Effector memory CD8-positive, alpha-beta T cell (primary cell): ENCODE measurements around the gene SH3D19.
"Not testable (repeated sequence)": the region's sequence is repeated elsewhere in the genome, so short reads cannot be mapped to it uniquely, and the experiment has no call there.

Experiments
- ATAC-seq: fragments of 150-1000 bp; cut with Tn5 transposase; replicated peaks from 2 replicates; pipeline ENCODE4 v1.10.0; 2021; ENCODE audit warnings: mild to moderate bottlenecking, moderate library complexity
- DNase-seq, 3 experiments: peaks; one replicate each; pipeline ENCODE4 v3.0.0; 2021
- H3K27ac Mint-ChIP-seq, 2 donors: one replicate each; pipeline ENCODE4 v1.8.0; 2022; ENCODE audit warnings: mild to moderate bottlenecking in 2 of 2, mixed read lengths in 2 of 2, moderate library complexity in 2 of 2
- H3K27me3 Mint-ChIP-seq, 2 donors: one replicate each; pipeline ENCODE4 v1.8.0; 2022; ENCODE audit warnings: mixed read lengths in 2 of 2
- H3K36me3 Mint-ChIP-seq: one replicate; pipeline ENCODE4 v1.8.0; 2022; ENCODE audit warnings: mild to moderate bottlenecking, moderate library complexity, mixed read lengths; ENCODE audit not compliant: insufficient read depth
- H3K4me1 Mint-ChIP-seq, 2 donors: one replicate each; pipeline ENCODE4 v1.8.0; 2022; ENCODE audit warnings: low read depth in 2 of 2, mixed read lengths in 2 of 2
- H3K4me3 Mint-ChIP-seq, 2 donors: one replicate each; pipeline ENCODE4 v1.8.0; 2022; ENCODE audit warnings: mild to moderate bottlenecking in 2 of 2, mixed read lengths in 2 of 2, moderate library complexity in 2 of 2
- H3K9me3 Mint-ChIP-seq, 2 donors: one replicate each; pipeline ENCODE4 v1.8.0; 2022; ENCODE audit warnings: mixed read lengths in 2 of 2

Gene SH3D19

DNA sequence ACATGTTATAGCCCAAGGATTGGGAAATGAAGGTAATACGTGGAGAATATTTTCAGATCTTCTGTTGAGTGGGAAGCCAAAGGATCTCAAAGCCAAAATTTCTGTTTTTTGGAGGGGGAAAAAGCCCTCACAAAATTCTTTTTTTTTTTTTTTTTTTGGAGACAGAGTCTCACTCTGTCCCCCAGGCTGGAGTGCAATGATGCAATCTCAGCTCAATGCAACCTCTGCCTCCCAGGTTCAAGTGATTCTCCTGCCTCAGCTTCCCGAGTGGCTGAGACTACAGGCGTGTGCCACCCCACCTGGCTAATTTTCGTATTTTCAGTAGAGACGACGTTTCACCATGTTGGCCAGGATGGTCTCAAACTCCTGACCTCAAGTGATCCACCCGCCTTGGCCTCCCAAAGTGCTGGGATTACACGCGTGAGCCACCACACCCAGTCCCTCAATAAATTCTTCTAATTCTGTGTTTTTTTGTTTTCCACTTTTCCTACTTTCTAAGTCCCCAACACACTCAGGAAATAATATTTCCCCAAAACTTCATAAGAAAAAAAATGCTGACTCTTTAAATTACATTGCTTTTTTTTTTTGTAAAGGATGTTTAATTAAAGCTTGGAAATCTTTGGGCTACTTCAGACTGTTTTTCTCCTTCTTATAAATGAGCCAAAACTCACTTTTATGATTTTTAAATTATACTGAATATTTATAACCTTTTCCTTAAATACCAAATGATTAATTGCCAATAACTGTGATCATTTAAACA is 174.4 kb downstream of the SH3D19 start:
- H3K4me1 Mint-ChIP-seq: peaks cover 0 to 1% of the 10 kb centered on the region in 2 donors
- no peak overlapping the region for H3K27ac Mint-ChIP-seq

DNA sequence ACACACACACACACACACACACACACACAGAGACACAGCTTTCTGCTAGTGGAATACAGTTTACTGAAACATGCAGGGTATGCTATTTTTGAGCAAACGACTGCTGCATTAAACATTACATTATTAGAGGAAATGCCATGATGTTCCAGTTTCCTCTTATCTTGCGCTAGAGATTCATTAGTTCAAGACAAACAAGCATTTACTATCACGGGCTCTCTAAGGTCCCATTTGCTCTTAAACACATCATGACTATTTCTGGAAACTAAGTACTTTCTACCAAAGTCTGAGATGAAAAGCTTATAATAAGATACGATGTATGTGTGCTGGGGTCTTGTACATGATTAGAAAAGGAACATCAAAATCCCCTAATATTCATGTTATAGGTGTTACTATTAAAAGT is 177.1 kb downstream of the SH3D19 start:
- no peak for ATAC-seq
- DNase-seq: no peak
- Mint-ChIP-seq H3K9me3 (no peaks in the 10 kb centered on the region), H3K4me1 (peaks cover 0 to 1% of the 10 kb centered on the region in 2 donors), H3K27ac (no peak overlapping the region), H3K36me3 (no peaks in the 10 kb centered on the region), H3K4me3 (no peak overlapping the region), H3K27me3 (peaks cover 0 to 6% of the 10 kb centered on the region in 2 donors)

More for the DNA sequence above, 174.4 kb downstream of the SH3D19 start:
- H3K4me3 Mint-ChIP-seq: no peak overlapping the region
- DNase-seq: no peak
- no peaks in the 10 kb centered on the region for H3K36me3 Mint-ChIP-seq
- ATAC-seq: no peak
- H3K27me3 Mint-ChIP-seq: peaks cover 13 to 17% of the 10 kb centered on the region in 2 donors
- no peaks in the 10 kb centered on the region for H3K9me3 Mint-ChIP-seq

DNA sequence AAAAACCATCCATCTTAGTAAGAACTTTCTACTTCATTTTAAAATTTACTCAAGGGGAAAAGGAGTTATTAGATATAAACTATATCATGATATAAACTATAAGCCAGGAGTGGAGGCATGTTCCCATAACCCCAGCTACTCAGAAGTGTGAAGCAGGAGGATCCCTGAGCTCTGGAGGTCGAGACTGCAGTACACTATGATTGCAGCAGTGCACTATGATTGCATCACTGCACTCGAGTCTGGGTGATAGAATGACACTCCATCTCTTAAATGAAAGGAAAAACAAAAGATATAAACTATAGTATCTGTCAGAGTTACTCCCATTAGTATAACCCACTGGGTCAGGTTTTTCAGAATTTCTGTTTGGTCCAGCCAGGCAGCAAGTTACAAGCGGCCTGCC is 178.4 kb downstream of the SH3D19 start:
- peaks cover 0 to 1% of the 10 kb centered on the region in 2 donors for H3K4me1 Mint-ChIP-seq
- no peak for DNase-seq

DNA sequence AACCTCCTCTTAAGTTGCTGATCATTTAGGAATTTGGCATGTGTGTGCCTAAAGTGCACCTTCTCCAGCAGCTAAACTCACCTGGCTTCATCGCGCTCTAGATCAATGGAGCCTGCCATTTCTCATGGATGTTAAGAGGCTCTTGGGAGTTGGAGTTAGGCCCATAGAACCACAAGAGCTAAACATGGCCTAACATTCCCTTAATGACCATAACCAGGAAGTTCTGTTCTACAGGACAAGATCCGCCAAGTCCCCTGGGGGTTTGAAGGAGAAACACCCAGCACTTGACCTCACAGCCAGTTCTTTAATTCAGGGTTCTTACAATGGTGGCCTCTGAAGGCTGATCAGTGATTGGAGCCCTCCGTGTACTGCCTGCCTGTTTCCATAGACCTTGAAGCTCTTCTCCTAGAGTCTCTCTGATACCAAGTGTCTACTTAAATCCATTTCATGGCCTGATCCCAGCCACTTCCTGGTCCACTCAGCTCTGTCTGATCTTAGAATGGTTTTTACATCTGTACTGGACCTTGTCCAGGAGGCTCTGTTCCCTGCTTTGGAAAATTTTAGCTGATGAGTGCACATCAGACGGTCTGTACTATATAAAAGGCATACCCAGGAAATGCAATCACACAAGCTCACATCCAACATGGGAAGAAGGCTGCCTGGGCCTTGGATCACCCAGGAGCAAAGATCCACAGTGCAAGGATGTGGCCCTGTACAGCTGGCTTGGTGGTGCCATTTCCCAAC is 180.9 kb downstream of the SH3D19 start:
- ATAC-seq: no peak

More for the DNA sequence above, 178.4 kb downstream of the SH3D19 start:
- no peak for ATAC-seq
- H3K9me3 Mint-ChIP-seq: no peaks in the 10 kb centered on the region
- no peak overlapping the region for H3K4me3 Mint-ChIP-seq
- no peak overlapping the region for H3K27ac Mint-ChIP-seq
- H3K27me3 Mint-ChIP-seq: peaks cover 0 to 6% of the 10 kb centered on the region in 2 donors
- H3K36me3 Mint-ChIP-seq: peaks cover 8% of the 10 kb centered on the region

DNA sequence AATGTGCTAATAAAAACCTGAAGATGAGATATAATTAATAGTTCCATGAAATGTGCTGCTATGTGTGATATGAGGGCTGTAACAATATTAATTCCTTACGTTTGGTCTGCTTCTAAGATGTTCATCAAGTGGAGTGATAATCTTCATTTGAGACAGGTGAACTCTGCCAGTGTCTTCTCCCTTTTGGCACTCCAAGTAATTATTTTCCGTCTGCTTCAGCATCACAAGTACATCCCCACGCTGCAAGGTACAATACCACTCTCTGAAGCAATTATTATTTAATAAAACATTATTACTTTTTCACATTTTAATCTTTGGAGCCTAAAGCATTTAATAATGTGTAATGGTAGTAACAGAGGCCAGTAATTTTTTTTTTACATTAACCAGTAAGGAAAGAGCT is 181.6 kb downstream of the SH3D19 start:
- Mint-ChIP-seq H3K36me3 (peaks cover 13% of the 10 kb centered on the region), H3K4me1 (no peaks in the 10 kb centered on the region), H3K27me3 (no peaks in the 10 kb centered on the region), H3K4me3 (no peak overlapping the region), H3K9me3 (no peaks in the 10 kb centered on the region), H3K27ac (no peak overlapping the region)
- DNase-seq: no peak
- ATAC-seq: no peak

More for the DNA sequence above, 180.9 kb downstream of the SH3D19 start:
- Mint-ChIP-seq H3K27ac (no peak overlapping the region), H3K9me3 (no peaks in the 10 kb centered on the region), H3K4me1 (no peaks in the 10 kb centered on the region), H3K36me3 (peaks cover 11% of the 10 kb centered on the region), H3K4me3 (no peak overlapping the region), H3K27me3 (no peaks in the 10 kb centered on the region)
- no peak for DNase-seq

DNA sequence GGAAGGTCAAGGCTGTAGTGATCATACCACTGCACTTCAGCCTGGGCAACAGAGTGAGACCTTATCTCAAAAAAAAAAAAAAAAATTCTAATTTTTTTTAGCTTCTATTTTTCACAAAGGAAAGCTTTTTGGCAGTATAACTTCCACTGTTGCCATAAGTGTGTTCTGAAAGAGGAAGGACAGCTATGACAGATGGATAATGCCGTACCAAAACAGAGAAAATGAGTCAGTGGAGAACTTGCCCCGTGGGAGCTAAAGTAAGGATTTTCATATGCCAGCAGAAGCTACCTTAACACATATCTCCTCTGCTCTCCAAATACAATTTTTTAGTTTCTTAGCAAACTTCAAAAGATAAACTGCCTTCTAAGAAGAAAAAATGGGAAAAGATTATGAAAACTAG is 182.2 kb downstream of the SH3D19 start:
- Mint-ChIP-seq H3K27me3 (no peaks in the 10 kb centered on the region), H3K4me1 (no peaks in the 10 kb centered on the region), H3K36me3 (peaks cover 13% of the 10 kb centered on the region), H3K4me3 (no peak overlapping the region), H3K27ac (no peak overlapping the region), H3K9me3 (no peaks in the 10 kb centered on the region)
- DNase-seq: no peak
- no peak for ATAC-seq

DNA sequence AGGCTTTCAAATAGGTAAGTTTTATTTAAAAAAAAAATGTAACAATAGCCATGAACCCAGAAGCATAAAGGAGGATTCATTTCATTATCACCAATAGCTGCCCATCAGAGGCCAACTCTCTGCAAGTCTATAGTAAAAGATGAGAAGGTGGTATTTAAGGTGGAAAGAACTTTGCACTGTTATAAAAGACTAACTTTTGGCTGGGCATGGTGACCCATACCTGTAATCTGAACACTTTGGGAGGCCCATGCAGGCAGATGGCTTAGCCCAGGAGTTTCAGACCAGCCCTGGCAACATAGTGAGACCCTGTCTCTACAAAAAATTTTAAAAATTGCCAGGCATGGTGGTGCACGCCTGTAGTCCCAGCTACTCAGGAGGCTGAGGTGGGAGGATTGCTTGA is 182.6 kb downstream of the SH3D19 start:
- ATAC-seq (no peak), DNase-seq (no peak)
- Mint-ChIP-seq H3K9me3 (no peaks in the 10 kb centered on the region), H3K4me3 (no peak overlapping the region), H3K27ac (no peak overlapping the region), H3K27me3 (no peaks in the 10 kb centered on the region), H3K4me1 (no peaks in the 10 kb centered on the region), H3K36me3 (peaks cover 13% of the 10 kb centered on the region)

DNA sequence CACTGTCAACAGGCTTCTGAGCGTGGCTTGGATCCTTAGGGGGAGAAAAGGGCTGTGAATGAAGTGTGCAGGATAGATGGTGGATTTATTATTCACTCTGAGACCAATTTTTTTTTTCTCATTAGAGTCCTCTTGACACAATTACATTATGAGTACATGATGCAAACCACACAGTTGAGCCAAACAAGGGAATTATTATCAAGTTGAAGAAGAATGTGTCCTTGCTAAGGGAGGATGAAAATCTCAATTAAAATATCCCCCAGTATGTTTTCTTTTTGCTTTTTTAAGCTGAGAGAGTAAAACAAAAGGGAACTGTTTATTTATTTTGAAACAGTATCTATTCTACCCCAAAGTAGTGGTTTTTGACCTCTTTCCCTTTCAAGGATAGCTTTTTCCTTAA is 185.6 kb downstream of the SH3D19 start:
- H3K9me3 Mint-ChIP-seq: no peaks in the 10 kb centered on the region
- H3K27me3 Mint-ChIP-seq: no peaks in the 10 kb centered on the region
- peaks cover 13% of the 10 kb centered on the region for H3K36me3 Mint-ChIP-seq
- ATAC-seq (no peak), DNase-seq (no peak)
- H3K27ac Mint-ChIP-seq: no peak overlapping the region
- no peak overlapping the region for H3K4me3 Mint-ChIP-seq
- no peaks in the 10 kb centered on the region for H3K4me1 Mint-ChIP-seq

DNA sequence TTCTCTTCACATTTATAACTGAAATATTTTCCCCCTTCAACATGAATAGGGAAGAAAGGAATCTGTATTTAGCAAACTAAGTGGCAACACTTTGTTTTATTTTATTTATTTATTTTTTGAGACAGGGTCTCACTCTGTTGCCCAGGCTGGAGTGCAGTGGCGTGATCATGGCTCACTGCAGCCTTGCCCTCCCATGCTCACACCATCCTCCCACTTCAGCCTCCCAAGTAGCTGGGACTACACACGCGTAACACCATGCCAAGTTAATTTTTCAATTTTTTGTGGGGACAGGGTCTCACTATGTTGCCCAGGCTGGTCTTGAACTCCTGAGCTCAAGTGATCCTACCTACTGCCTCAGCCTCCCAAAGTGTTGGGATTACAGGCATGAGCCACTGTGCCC is 189.4 kb downstream of the SH3D19 start:
- not testable (repeated sequence) for ATAC-seq, H3K9me3 Mint-ChIP-seq, H3K36me3 Mint-ChIP-seq, H3K4me3 Mint-ChIP-seq, DNase-seq, H3K4me1 Mint-ChIP-seq, H3K27ac Mint-ChIP-seq, H3K27me3 Mint-ChIP-seq

DNA sequence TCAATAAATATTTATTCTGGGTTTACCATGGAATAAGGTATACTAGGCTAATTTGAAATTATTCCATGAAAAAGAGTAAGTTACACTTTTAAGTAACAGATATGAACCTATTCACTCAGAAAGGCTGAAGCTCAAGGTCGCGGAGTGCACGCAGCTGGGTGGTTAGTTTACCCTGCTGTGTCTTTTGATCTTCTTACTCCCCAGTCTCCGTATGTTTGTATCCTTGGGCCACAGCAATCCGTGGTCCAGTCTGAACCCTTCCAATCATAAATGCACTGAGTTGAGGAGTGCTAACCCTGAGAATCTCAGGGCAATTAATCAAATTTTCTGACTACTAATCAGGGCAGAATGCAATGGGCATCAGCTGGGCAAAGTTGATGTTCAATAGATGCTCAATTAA is 192.1 kb downstream of the SH3D19 start:
- H3K36me3 Mint-ChIP-seq: no peaks in the 10 kb centered on the region
- H3K4me1 Mint-ChIP-seq: no peaks in the 10 kb centered on the region
- no peak overlapping the region for H3K4me3 Mint-ChIP-seq
- no peak for DNase-seq
- no peaks in the 10 kb centered on the region for H3K9me3 Mint-ChIP-seq
- H3K27ac Mint-ChIP-seq: no peak overlapping the region
- ATAC-seq: no peak
- no peaks in the 10 kb centered on the region for H3K27me3 Mint-ChIP-seq

DNA sequence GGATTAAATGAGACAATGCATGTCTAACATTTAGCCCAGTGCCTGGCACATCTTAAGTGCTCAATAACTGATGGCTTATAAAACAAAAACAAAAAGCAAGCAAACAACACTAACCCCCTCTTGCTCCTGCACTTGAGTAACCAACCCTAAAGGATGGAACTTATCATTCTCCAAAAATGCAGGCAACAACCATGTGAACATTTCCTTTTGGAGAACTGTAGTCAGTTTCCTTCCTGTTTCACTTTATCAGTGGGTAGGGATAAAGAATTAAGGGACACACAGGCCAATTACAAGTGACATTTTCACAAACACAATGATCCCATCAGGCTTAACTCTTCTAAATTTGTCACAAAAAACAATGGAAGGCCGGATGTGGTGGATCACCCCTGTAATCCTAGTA is 195.6 kb downstream of the SH3D19 start:
- Mint-ChIP-seq H3K36me3 (peaks cover 3% of the 10 kb centered on the region), H3K27ac (no peak overlapping the region), H3K9me3 (no peaks in the 10 kb centered on the region), H3K4me3 (no peak overlapping the region), H3K27me3 (no peaks in the 10 kb centered on the region), H3K4me1 (no peaks in the 10 kb centered on the region)
- ATAC-seq (no peak), DNase-seq (no peak)

DNA sequence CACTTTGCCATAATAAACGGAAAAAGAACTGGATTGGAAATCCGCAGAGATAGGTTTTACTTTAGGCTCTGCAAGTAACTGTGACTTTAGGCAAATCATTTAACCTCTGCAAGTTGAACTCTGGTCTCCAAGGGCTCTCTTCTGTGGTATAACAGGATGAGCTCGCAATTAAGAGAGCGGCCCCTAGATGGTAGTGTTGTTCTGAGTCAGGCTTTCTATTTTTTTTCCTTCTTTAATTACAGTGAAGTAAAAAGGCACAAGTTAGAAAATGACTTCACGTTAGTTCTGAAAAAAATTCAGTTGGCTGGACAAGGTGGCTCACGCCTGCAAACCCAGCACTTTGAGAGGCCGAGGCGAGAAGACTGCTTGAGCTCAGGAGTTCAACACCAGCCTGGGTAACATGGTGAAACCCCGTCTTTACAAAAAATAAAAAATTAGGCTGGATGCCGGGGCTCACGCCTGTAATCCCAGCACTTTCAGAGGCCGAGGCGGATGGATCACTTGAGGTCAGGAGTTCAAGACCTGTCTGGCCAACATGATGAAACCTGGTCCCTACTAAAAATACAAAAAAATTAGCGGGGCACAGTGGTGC is 207.9 kb downstream of the SH3D19 start:
- Mint-ChIP-seq H3K27ac (no peak overlapping the region), H3K27me3 (no peaks in the 10 kb centered on the region), H3K9me3 (no peaks in the 10 kb centered on the region), H3K4me1 (peaks cover under 1 to 2% of the 10 kb centered on the region in 2 donors), H3K36me3 (peaks cover 18% of the 10 kb centered on the region), H3K4me3 (no peak overlapping the region)
- ATAC-seq (peak; percentile 75), DNase-seq (peak; percentile 35 to 50 (median 36))

DNA sequence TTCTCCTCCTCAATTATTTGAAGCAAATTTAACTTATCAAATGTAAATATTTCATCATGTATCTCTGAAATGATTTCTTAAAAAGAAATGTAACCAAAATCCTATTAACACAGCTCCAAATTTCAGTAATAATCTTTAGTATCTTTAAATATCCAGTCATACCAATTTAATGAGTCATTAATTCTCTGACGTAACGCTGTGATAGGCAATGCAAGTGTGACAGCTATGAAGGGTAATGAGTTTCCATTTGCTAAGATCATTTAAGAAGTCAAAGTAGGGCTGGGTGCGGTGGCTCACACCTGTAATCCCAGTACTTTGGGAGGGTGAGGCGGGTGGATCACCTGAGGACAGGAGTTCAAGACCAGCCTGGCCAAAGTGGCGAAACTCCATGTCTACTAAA is 210.4 kb downstream of the SH3D19 start:
- DNase-seq (no peak), ATAC-seq (no peak)
- H3K4me3 Mint-ChIP-seq: no peak overlapping the region
- H3K27me3 Mint-ChIP-seq: no peaks in the 10 kb centered on the region
- no peaks in the 10 kb centered on the region for H3K9me3 Mint-ChIP-seq
- no peaks in the 10 kb centered on the region for H3K4me1 Mint-ChIP-seq
- H3K36me3 Mint-ChIP-seq: peaks cover 27% of the 10 kb centered on the region
- H3K27ac Mint-ChIP-seq: no peak overlapping the region

DNA sequence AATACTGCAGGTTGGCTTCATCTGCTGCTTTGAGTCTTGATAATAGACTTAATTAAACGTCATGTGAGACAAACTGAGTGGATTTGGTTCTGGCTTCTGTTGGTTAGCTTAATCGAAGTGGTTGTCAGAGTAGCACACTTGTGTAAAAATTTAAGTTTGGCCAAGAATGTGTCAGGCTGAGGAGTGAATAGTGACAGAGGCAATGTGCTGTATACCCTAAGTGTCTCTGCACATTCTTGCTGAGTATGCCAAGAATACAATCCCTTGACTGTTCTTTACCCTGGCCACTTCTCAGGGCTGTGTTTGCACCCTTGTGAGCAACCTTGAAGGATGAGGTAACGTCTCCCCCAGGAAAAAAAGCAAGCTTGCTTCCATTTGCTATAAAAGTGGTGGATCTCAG is 211.1 kb downstream of the SH3D19 start:
- Mint-ChIP-seq H3K4me1 (no peaks in the 10 kb centered on the region), H3K27me3 (no peaks in the 10 kb centered on the region), H3K9me3 (no peaks in the 10 kb centered on the region), H3K27ac (no peak overlapping the region), H3K36me3 (peaks cover 27% of the 10 kb centered on the region), H3K4me3 (no peak overlapping the region)
- ATAC-seq: no peak
- DNase-seq: no peak
